Astrocyte of the spinal cord (primary cell): ENCODE measurements around the gene PPP3CA.

Experiments used
- DNase-seq: peaks from one replicate; pipeline ENCODE4 v3.0.0; 2011; ENCODE audit warnings: low read depth, low spot score
- H3K4me3 ChIP-seq: 2 replicates; pipeline ENCODE4 v1.5.1; 2011; ENCODE audit warnings: low read depth, mild to moderate bottlenecking, low read length, moderate library complexity
- in situ Hi-C: cut with HindIII; loops from 2 replicates; pipeline ENCODE4 v1.10.0; 2017; ENCODE audit warnings: low sequenced_read_pairs
- TF ChIP-seq, protein P1 (sequence below): IDR thresholded peaks from 2 replicates; pipeline ENCODE4 v1.5.1; 2012; ENCODE audit warnings: low read depth, mild to moderate bottlenecking, low read length, inconsistent platforms

The PPP3CA gene

DNA sequence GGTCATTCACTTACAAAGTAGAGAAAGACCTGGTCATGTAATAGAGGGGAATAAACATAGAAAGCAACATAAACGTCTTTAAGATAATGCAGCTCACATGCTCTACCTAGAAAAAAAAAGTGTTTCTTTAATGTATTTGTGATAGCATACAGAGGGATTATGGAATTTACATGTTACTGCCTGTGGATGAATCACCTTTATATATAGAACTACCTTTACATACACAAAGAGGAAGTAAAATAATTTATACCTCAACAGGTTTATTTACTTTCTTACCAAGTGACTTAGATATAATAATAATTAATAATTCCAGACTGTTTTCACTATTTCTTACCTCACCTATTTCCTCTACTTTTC, 81.5 kb downstream of the PPP3CA start:
- in situ Hi-C loops = no loop called here
- TF ChIP-seq, protein P1, sequence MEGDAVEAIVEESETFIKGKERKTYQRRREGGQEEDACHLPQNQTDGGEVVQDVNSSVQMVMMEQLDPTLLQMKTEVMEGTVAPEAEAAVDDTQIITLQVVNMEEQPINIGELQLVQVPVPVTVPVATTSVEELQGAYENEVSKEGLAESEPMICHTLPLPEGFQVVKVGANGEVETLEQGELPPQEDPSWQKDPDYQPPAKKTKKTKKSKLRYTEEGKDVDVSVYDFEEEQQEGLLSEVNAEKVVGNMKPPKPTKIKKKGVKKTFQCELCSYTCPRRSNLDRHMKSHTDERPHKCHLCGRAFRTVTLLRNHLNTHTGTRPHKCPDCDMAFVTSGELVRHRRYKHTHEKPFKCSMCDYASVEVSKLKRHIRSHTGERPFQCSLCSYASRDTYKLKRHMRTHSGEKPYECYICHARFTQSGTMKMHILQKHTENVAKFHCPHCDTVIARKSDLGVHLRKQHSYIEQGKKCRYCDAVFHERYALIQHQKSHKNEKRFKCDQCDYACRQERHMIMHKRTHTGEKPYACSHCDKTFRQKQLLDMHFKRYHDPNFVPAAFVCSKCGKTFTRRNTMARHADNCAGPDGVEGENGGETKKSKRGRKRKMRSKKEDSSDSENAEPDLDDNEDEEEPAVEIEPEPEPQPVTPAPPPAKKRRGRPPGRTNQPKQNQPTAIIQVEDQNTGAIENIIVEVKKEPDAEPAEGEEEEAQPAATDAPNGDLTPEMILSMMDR = no peak
- no peak overlapping the region for H3K4me3 ChIP-seq
- no peak for DNase-seq

- TF ChIP-seq, protein P1 = no peak
- in situ Hi-C loops = no loop called here
- no peak for DNase-seq
- H3K4me3 ChIP-seq = no peak overlapping the region
Measured at GRCh38 chr4:101264993-101265815, 82.1 kb downstream of the PPP3CA start.

DNA sequence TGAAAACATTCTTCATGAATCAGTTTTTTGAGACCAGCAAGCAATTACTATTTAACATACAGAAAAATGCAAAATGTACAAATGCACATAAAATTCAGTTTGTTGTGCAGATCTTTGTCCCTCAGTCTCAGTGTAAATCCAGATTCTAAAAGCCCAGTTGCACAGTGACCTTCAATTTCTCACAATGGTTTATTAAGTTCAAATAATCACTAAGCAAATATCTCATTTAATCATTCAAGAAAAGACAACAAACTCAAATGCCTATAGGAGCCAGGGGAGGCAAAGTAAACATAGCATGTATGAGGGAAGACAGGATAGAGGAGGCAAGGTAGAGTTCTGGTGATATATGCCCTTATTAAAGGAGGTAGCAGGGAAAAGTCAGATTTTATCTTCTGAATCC, 82.8 kb downstream of the PPP3CA start:
- TF ChIP-seq, protein P1 = no peak
- no peak overlapping the region for H3K4me3 ChIP-seq
- DNase-seq = no peak
- in situ Hi-C loops = no loop called here

GRCh38 chr4:101262683-101263082, 84.6 kb downstream of the PPP3CA start:
- TF ChIP-seq, protein P1 = no peak
- DNase-seq = no peak
- H3K4me3 ChIP-seq = no peak overlapping the region
- in situ Hi-C loops = no loop called here

DNA sequence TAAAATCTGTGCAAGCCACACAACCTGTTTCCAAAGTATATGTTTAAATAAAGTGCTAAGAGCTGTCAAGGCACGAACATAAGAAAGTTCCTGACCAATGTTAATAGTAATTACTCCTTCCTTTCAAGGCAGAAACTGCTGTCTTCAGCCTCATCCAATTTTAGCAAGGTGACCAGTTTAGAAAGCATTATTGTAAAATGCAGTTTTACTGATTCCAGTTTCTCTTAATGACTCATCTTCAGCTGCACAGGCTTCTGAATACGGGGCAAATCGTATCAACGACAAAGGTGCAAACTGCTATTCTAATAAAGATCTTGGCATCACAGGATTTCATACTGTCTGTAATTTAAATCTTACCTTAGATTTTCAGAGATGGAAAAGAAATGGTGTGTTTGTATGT, 87.5 kb downstream of the PPP3CA start:
- in situ Hi-C loops = no loop called here
- H3K4me3 ChIP-seq = no peak overlapping the region
- peak; percentile 17 for DNase-seq
- TF ChIP-seq, protein P1 = no peak

DNA sequence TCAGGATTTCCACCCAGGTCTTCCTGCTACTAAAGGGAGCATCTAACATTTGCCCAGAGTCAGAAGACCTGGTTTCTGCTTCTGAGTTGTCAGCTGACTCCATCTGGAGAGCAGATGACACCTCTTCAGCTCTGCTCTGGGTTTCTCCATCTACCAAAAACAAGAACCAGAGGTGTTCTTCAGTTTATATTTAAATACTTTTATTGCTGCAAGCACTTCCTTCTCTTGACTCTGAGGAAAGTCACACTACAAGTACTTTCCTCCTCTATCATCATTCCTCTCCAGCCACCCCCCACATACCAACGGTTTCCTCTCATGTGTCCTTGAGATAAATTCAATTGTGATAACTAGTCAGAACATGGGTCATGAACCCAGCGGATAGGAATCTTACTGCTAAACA, 88.4 kb downstream of the PPP3CA start:
- in situ Hi-C loops = no loop called here
- DNase-seq = no peak
- TF ChIP-seq, protein P1 = no peak
- H3K4me3 ChIP-seq = no peak overlapping the region
